T-helper 2 cell (primary cell): ENCODE results near the gene ESRRB.

ENCODE experiments used
- DNase-seq, 5 experiments: peaks; one replicate each; pipeline versions ENCODE4 v3.0.0 to v3.0.0-alpha.2; 2012 to 2022

The ESRRB gene

DNA sequence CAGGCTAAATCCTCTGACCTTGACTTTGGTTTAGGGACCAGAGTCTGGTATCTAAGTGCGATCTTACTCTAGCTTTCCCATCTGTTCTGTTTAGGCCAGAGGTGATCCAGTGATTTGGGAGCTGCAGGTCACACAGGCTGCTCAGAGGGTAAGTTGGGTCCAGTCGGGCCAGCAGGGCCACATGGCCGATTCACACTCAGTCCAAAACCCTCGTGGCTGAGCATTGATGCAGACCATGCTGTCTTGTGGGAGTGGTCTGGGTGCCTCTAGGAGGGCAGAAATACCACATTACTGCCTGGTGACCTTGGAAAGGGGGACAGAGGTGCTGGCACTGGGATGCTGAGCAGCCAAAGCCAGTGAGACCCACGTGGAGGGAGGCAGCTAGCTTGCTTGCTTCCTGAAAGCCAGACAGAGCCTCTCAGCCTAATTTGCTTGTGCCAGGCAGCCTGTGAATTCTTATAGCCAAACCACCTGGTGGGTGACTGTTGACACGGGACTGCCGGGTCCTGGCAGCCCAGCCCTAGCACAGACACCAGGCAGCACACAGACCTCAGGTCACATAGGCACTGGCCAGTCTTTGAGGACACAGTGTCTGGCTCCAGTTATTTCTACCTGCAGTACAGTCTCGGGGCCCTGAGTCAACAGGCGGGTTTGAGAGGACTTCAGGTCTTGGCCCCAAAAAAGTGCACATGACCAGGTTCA is 31.7 kb downstream of the ESRRB start:
- no peak for DNase-seq

DNA sequence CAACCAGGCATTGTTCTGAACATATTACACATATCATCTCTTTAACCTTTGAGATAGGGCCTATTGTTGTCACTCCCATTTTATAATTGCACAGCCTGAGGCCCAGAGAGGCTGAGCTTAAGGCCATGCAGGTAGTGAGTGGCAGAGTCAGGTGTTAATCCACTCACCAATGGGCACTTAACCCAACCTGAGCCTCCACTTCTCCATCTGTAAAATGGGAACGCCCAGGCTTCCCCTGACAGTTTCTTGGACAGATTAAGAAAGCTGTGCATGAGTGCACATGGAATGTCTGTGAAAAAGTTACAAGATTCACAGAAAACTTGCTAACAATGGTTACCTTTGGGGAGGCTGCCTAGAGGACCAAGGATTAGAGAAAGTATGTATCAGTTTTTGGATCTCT is 32.9 kb downstream of the ESRRB start:
- no peak for DNase-seq

DNA sequence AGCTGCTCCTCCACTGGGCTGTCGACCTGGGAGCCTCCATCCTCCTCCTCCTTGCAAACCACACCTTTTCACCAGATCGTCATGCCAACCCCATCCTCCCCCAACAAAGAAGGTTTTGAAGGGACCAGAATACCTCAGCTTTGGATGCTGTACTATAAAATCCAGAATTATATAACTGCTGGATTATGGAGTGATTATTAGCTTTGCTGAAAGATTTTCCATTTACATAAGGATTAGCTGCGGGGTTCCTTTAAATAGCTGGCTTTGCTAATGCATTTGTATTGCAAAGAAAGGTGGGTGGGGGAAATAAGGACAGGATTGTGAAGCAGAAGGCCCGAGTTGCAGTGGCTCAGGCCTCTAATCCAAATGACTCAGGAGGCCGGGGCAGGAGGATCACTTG is 36.6 kb downstream of the ESRRB start:
- DNase-seq, result no peak

DNA sequence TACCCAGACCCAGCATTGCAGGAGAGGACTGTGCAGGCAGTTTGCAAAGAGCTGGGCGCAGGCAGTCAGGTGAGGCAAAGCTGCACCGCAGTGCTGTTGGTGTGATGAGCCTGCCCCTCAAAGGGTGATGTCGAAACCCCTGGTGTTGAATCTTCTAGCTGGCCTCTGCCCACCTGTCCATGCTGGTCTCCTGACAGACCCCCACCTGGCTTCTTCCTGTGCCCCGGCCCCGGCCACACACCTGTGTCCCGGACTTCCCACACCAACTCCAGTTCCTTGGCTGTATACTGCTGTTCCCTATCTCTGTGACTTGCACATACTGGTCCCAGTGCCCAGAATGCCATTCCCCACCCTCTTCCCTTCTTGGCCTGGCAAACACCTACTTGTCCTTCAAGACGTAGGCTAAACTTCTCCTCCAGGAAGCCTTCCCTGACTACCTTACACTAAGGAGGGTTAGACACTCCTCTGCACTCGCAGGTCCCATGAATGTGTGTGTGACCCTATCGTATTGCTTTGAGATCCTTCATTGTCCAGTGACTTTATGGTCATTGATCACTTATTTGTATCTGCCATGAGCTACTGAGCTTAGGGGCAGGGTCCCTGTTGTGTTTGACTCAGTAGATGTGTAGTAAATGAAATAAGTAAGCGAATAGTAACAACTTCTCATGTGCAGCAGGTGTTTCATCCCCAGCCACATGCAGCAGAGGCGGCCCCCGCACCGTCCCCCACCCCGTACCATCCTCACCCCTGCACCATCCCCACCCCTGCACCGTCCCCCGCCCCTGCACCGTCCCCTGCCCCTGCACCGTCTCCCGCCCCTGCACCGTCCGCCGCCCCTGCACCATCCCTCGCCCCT is 37.4 kb downstream of the ESRRB start:
- no peak for DNase-seq

DNA sequence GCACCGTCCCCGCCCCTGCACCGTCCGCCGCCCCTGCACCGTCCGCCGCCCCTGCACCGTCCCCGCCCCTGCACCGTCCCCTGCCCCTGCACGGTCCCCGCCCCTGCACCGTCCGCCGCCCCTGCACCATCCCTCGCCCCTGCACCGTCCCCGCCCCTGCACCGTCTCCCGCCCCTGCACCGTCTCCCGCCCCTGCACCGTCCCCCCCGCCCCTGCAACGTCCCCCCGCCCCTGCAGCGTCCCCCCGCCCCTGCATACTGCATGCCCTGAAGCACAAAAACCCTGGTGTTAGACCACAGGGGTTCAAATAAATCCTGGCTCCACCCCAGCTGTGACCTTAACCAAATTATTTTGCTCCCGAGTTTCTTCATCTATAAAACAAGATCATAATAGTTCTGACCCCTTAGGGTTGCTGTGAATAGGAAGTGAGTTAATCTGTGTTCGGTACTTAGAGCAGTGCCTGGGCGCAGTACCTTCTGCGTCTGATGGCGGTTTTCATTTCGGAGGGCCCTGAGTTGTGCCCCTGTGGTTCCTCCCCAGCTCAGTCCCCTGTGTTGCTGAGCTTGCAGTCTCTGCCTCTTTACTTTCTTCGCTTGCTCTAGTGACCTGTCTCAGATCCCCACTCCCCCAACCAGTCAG is 38.1 kb downstream of the ESRRB start:
- no peak for DNase-seq

DNA sequence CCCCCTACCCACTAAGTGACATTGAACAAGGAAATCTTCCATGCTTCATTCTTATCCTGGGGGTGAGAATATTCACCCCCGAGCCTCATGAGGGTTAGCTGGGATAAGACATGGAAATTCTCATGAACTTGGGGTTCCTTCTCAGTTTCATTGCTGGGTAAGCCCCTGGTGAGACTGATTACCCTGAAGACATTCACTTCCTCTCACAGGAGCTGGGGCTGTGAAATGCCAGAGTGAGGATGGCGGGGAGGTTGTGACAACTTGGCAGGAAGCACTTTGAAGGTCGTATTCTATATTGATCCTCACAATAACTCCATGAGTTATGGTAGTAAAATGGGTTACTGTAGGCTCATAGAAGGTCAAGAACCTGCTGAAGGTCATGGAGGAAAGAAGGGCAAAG is 43.5 kb downstream of the ESRRB start:
- no peak for DNase-seq

DNA sequence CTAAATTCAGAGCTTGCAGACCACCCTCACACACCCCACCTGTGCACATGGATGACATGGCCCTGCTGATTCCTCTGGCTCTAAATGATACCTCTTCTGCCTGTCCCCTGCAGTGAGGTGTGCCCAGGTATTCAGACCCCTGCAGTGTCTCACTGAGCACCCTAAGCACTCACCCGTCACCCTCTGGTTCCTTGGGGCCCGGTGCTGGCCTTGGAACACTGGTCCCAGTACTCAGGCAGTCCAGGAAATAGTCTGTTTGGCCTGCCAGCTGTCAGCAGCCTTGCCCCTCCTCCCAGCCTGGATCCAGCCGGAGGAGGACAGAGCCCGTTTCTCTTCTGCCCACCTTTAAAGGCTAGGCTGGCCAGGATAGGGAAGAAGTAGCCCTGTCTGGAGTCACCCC is 44.9 kb downstream of the ESRRB start:
- DNase-seq, result no peak

DNA sequence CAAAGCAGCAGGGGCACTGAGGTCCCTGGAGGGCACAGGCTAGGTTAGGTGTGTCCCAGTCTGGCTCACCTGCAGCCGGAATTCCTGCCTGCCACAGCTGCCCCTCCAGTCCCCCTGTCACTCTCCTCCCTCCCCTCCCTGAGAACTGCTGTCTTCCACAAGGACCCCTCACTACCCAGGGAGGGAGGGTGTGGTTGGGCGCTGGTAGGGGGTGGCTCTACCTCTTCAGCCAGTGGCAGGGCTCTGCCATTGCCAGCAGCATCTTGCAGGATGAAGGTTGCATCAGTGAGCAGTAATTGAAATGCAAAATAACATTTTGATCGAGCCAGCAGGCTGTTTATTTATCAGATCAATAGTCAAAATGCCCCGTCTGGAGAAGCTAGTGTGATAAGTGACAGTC is 45.7 kb downstream of the ESRRB start:
- DNase-seq, result no peak

DNA sequence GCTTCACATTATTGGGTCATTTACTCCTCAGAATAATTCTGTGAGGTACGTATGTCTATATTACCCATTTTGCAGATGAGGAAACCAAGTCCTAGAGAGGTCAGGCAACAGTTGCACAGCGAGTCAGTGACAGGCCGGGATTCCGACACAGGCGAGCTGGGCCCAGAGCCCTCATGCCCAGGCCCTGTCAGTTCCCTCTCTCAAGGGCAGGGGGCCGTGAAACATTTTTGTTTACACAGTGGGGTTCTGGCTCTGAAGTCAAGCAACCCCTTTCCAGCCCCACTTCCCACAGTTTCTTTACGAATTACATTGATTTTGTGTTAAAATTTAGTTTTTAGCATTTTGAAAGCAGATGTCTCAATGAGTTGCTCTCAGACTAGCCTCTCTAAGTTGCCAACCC is 46.7 kb downstream of the ESRRB start:
- DNase-seq, result no peak

DNA sequence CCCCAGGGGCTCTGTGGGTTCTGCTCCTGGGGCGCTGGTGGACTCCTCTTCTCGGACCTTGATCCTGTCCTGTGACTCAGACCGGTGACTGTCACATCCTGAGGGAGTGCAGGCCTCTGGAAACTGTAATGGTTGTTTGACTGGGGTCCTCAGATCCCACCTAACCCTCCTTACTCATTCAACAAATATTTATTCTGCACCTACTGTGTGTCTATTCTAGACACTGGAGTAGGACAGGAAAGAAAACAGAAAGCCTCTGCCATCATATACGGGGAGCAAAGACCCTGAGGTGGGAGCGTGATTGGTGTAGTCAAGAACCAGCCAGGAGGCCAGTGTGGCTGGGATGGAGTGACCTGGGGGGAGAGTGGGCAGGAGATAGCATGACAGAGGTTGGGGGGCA is 47.6 kb downstream of the ESRRB start:
- no peak for DNase-seq

DNA sequence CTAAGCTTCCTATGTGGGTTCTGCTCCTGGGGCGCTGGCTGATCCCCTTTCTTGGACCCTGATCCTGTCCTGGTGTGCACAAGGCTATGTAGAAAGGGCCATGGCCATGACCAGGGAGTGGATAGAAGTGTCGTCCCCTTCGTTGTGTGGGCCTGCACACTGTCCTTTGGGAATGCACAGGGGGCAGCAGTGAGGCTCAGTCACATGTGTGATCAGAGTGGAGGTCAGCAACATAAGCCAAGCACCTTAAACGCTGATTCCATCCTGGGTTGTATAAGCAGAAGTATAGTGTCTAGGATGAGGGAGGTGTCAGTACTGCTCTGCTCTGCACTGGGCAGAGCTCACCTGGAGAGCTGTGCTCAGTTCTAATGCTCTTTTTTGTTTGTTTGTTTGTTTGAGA is 48.4 kb downstream of the ESRRB start:
- DNase-seq, result no peak

DNA sequence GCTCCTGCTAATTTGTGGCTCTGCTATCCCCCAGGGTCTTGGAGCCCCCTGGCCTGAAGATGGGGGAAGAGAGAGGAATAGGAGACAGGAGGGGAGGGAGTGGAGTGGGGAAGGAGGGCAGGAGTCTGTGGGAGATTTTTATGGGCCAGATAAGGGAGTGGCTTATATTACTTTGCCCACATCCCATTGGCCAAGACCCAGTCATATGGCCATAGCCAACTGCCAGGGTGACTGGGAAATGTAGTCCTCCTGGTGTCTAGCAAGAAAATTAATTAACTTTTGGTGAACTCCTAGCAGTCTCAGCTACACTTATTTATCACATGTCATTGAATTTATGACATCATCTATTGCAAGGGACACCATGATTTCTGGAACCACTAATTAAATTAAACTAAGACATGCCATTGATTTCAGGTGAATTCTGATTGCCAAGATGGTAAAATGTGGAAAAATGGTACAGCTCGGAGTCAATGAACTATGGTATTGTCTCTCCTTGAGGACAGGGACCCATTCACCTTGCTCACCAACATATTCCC is 50.3 kb downstream of the ESRRB start:
- no peak for DNase-seq

DNA sequence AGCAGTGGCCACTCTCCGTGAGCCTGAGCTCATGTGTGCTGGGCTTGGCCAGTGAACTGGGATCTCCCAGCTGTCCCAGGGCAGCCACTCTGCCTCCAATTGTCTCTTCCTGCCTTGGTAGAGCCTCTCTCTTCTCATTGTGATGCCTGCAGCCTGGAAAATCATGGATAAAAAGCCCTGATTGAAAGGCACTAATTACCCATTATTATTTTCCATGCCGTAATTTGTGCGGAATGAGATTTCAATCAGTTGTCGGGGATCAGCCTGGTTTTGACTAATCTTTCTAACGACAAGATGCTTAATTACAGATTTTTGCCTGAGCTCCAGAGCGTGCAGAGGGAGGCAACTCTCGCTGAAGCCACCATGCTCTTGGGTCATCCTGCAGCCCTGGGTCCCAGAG is 52.7 kb downstream of the ESRRB start:
- no peak for DNase-seq

DNA sequence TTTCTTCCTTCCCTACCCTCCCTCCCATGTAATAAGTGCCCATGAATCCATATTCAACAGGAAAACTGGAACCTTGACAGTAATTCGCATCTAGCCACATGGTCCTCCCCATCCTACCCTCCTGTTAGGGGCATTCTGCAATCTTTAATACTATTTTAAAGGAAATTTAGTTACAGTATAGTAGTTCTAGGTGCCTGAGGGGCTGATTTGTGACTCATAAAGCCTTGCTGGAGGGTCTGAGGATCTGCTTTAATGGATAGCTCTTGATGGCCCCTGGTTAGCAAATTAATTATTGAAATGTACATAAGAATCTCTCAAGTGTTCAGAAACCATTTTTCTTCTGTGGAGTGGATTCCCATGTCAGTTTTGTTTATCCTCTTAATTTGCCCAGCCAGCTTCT is 54.1 kb downstream of the ESRRB start:
- no peak for DNase-seq

DNA sequence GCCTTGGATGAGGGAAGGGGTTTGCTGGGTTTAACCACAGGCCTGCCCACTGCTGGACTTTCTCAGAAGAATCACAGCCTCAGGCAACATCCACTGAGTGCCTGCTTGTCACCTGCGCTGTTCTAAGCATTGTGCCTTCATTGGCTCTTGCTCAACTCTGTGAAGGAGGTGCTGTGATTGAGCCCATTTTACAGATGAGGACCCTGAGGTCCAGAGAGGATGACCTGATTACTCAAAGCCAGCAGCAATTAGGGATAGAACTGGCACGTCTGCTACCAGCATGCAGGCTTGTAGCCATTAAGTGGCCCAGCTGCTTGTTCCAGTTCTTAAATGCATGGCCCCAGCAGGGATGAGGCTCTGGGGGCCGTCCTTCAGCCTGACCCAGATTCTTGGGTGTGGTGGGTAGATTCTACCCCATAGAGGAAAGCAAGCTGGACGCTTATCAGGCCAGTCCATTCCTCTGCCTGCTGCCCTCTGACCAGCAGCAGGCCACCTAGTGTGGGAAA is 54.6 kb downstream of the ESRRB start:
- DNase-seq, result no peak

DNA sequence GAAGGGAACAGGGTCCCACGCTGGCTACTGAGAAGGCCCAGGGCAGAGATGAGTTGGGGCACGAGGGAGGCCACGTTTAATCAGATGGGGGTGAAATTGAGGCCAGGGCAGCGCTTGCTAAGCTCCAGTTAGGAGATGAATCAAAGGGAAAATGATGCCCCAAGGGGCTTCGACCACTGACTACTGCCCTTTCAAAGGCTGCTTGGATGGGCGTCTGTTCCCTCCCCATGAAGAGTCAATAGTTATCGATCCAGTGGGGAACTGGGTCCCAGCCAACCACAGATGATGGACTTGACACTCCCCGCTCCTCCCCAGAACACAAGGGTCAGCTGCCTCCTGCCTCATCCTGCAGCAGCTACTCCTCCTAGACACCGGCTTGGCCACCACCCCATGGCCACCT is 55.6 kb downstream of the ESRRB start:
- no peak for DNase-seq

DNA sequence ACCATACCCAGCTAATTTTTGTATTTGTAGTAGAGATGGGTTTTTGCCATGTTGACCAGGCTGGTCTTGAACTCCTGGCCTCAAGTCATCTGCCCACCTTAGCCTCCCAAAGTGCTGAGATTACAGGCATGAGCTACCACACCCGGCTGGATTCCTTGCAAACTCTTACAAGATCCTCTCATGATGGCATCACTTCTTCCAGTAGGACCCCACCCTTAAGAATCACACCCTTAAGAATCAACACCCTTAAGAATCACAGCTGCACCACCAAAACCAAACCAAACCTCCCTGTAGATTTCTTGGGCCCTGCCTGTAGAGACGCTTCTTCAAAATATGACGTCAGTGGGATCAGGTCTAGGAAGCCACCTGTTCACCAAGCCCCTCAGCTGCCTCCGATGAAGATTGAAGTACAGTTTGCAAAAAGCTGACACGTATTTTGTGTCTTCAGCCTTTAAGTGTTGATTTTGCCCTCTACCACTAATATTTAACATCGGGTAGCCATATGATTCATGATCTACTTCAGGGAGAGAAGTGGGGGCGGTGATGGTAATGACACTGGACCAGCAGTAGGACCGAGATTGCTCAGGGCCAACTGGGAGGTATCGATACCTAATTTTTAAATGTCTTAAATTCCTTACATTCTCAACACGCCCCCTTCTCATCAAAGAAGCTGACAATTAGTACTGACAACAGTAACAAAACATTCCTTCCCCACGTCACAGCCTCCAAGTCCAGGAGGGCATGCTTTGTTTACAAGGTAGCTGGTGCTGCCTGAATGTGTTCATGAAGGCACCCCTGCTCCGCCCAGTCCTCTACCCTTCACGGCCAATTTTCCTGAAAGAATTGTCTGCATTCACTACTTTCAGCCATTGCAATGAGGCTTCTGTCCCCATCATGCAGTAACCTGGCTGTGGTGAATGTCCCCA is 57.2 kb downstream of the ESRRB start:
- no peak for DNase-seq

DNA sequence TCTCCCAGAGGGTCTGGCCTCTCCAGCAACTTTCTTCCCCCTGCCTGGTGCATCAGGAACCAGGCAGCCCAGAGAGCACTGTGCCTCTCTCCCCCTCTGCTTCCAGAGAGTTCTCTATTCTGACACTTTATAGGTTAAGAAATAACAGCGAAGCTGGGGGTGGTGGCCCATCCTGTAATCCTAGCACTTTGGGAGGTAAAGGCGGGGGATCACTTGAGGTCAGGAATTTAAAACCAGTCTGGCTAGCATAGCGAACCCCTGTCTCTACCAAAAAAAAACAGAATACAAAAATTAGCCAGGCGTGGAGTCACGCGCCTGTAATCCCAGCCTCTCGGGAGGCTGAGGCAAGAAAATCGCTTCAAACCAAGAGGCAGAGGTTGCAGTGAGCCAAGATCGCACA is 58.3 kb downstream of the ESRRB start:
- DNase-seq, result no peak

DNA sequence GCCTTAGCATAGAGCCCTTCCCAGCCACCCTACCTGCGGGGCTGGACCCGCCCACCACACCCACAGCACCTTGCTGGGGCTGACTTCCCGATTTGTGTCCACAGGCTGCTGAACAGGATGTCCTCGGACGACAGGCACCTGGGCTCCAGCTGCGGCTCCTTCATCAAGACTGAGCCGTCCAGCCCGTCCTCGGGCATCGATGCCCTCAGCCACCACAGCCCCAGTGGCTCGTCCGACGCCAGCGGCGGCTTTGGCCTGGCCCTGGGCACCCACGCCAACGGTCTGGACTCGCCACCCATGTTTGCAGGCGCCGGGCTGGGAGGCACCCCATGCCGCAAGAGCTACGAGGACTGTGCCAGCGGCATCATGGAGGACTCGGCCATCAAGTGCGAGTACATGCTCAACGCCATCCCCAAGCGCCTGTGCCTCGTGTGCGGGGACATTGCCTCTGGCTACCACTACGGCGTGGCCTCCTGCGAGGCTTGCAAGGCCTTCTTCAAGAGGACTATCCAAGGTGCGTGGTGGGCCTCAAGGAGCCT is 63.4 kb downstream of the ESRRB start:
- no peak for DNase-seq

DNA sequence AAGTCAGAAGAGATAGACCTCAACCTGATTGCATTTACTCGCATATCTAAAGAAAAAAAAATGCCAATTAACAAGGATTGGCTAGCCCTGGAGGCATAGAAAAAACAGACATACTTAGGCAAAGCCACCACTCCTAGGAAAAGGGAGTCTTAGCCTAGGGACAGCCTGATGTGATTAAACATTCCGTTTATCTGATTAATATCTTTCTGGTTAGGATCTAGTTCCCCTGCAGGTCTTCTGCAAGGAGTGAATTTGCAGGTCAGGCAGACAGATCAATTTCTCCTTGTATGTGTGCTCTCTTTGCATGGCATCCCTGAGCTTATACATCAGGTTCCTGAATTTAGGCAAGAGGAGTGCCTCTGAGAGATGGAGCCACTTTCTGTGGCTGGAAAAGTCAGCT is 70.5 kb downstream of the ESRRB start:
- DNase-seq, result no peak

DNA sequence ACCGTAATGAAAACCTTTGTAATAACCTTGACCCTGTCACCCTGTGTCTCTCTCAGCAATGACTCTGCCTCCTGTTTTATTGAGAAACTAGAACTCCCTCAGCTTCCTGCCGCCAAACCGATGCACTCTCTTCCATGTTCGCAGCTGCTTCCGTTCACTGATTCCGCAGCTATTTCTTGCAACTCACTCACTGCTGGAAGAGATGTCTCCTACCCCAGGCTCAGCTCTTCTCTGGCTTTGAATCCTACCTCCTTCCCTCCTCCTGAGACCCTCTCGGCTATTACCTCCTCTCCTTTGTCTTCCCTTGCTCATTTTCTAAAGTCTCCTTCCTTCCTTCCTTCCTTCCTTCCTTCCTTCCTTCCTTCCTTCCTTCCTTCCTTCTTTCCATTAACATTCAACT is 71.0 kb downstream of the ESRRB start:
- no peak for DNase-seq

DNA sequence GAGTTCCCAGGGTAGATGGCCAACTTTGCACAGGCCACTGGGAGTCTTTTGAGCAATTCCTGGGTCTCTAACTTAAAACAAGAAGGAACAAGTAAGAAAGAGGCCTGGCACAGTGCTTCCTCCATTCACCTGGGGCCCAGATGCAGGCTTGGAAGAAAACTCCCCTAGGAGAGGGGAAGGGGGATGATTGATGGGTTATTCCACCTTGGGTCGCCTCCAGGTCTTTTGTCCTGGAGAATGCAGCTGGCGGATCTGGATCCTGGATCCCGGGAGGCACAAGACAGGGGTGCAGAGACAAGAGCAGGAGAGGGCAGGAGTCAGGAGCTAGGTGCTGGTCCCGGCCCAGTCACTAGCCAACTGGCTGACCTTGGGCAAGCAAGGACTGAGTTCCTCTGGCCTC is 74.5 kb downstream of the ESRRB start:
- no peak for DNase-seq
